Endodermal cell (in vitro differentiated cells): Measurements from ENCODE around the gene TMEM114. TPM values are rescaled to one million over a fixed set of nuclear protein-coding genes. Genes with fewer than 3 reads are reported as not detected.

ENCODE experiments used
- DNase-seq: peaks from one replicate; pipeline ENCODE4 v3.0.0-alpha.2; 2017
- H3K27ac ChIP-seq: 2 replicates; pipeline ENCODE4 v1.5.1; 2013; ENCODE audit warnings: mild to moderate bottlenecking, low read depth, low read length, moderate library complexity
- H3K27me3 ChIP-seq: 2 replicates; pipeline ENCODE4 v1.6.1; 2013; ENCODE audit warnings: mild to moderate bottlenecking, low read length, moderate library complexity; ENCODE audit not compliant: insufficient read depth, control insufficient read depth, poor library complexity, severe bottlenecking
- H3K36me3 ChIP-seq: 2 replicates; pipeline ENCODE4 v1.7.0; 2013; ENCODE audit warnings: mild to moderate bottlenecking, low read length, moderate library complexity; ENCODE audit not compliant: control insufficient read depth, insufficient read depth
- H3K4me1 ChIP-seq: one replicate; pipeline ENCODE4 v1.7.0; 2013; ENCODE audit warnings: low read length; ENCODE audit not compliant: control insufficient read depth, insufficient read depth
- H3K4me3 ChIP-seq: 2 replicates; pipeline ENCODE4 v1.5.1; 2013; ENCODE audit warnings: mild to moderate bottlenecking, low read length, moderate library complexity
- H3K9ac ChIP-seq: 2 replicates; pipeline ENCODE4 v1.6.1; 2013; ENCODE audit warnings: mild to moderate bottlenecking, low read length, moderate library complexity; ENCODE audit not compliant: poor library complexity, severe bottlenecking; ENCODE audit errors: extremely low read depth
- H3K9me3 ChIP-seq: 2 replicates; pipeline ENCODE4 v1.6.1; 2013; ENCODE audit warnings: mild to moderate bottlenecking, low read length, moderate library complexity; ENCODE audit not compliant: control insufficient read depth
- H3K27ac Mint-ChIP-seq: 2 replicates; pipeline ENCODE4 v1.8.0; 2020; ENCODE audit warnings: mixed read lengths
- H3K27me3 Mint-ChIP-seq: 2 replicates; pipeline ENCODE4 v1.8.0; 2021; ENCODE audit warnings: mild to moderate bottlenecking, mixed read lengths; ENCODE audit not compliant: insufficient read depth
- H3K36me3 Mint-ChIP-seq: 2 replicates; pipeline ENCODE4 v1.8.0; 2020; ENCODE audit warnings: low read depth, mixed read lengths
- H3K4me1 Mint-ChIP-seq: 2 replicates; pipeline ENCODE4 v1.8.0; 2020; ENCODE audit warnings: mixed read lengths
- H3K4me3 Mint-ChIP-seq: 2 replicates; pipeline ENCODE4 v1.8.0; 2020; ENCODE audit warnings: mild to moderate bottlenecking, moderate library complexity, mixed read lengths
- H3K9me3 Mint-ChIP-seq: 2 replicates; pipeline ENCODE4 v1.8.0; 2020; ENCODE audit warnings: mild to moderate bottlenecking, mixed read lengths
- WGBS, 2 experiments: methylation state at CpG; one replicate each; pipeline versions ENCODE4 v1.1.5 to v1.1.7; 2013; ENCODE audit warnings: missing lambda C conversion rate in 2 of 2, mixed read lengths in 1 of 2; ENCODE audit not compliant: insufficient coverage in 1 of 2, insufficient read length in 1 of 2; 5-methylcytosine and 5-hydroxymethylcytosine counted together
- total RNA-seq, 2 donors: library from RNA; stranded (reverse); fragmentation: NEBNext Ultra II Directional in 1 of 2; extraction: Animal tissue kit (Norgen Biotek cat#: 25700) in 1 of 2; gene quantifications; 2 replicates in 1 of 2; 3 replicates in 1 of 2; pipeline ENCODE4 v1.2.1, GENCODE V29; 2021
- TF ChIP-seq, protein P1 (sequence below): fragments of 200-600 bp; sonication (generic); conservative IDR thresholded peaks from 2 replicates; pipeline ENCODE4 v1.5.0; 2021; ENCODE audit warnings: antibody characterized with exemption, mild to moderate bottlenecking

Gene TMEM114
- total RNA-seq, 2 donors from 2014 or later: 0.40 TPM; not detected in 1

DNA sequence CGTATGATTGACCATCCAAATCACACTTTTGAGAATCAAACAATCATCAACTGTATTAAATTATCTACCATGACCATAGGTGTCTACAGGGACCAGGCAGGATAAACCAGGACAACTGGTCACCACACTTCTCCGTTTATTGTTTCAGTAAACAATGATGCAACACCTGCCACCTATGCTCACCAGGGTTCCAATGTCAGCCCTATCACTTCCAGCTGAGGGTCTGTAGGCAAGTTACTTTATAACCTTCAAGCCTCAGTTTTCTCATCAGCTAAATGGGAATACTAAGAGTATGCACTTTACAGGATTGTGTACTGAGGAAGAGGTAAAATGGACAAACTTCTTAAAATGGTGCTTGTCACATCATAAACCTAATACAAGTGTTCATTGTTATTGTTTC lies 14.9 kb downstream of the TMEM114 start:
- TF ChIP-seq, protein P1, sequence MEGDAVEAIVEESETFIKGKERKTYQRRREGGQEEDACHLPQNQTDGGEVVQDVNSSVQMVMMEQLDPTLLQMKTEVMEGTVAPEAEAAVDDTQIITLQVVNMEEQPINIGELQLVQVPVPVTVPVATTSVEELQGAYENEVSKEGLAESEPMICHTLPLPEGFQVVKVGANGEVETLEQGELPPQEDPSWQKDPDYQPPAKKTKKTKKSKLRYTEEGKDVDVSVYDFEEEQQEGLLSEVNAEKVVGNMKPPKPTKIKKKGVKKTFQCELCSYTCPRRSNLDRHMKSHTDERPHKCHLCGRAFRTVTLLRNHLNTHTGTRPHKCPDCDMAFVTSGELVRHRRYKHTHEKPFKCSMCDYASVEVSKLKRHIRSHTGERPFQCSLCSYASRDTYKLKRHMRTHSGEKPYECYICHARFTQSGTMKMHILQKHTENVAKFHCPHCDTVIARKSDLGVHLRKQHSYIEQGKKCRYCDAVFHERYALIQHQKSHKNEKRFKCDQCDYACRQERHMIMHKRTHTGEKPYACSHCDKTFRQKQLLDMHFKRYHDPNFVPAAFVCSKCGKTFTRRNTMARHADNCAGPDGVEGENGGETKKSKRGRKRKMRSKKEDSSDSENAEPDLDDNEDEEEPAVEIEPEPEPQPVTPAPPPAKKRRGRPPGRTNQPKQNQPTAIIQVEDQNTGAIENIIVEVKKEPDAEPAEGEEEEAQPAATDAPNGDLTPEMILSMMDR: no peak
- no peaks in the 10 kb centered on the region for H3K36me3 ChIP-seq
- no peak overlapping the region for H3K9ac ChIP-seq
- no peak overlapping the region for H3K4me3 Mint-ChIP-seq
- peaks cover 13% of the 10 kb centered on the region for H3K4me1 Mint-ChIP-seq
- H3K4me3 ChIP-seq: no peak overlapping the region
- H3K27ac Mint-ChIP-seq: no peak overlapping the region
- no peaks in the 10 kb centered on the region for H3K9me3 ChIP-seq
- no peak for DNase-seq
- no peak overlapping the region for H3K27ac ChIP-seq
- peaks cover 7% of the 10 kb centered on the region for H3K27me3 Mint-ChIP-seq
- H3K36me3 Mint-ChIP-seq: no peaks in the 10 kb centered on the region
- H3K27me3 ChIP-seq: no peaks in the 10 kb centered on the region
- H3K4me1 ChIP-seq: peaks cover 11% of the 10 kb centered on the region
- H3K9me3 Mint-ChIP-seq: no peaks in the 10 kb centered on the region
- 89 to 93% methylated on average over 2 of the region's 2 CpGs for WGBS, 2 experiments

DNA sequence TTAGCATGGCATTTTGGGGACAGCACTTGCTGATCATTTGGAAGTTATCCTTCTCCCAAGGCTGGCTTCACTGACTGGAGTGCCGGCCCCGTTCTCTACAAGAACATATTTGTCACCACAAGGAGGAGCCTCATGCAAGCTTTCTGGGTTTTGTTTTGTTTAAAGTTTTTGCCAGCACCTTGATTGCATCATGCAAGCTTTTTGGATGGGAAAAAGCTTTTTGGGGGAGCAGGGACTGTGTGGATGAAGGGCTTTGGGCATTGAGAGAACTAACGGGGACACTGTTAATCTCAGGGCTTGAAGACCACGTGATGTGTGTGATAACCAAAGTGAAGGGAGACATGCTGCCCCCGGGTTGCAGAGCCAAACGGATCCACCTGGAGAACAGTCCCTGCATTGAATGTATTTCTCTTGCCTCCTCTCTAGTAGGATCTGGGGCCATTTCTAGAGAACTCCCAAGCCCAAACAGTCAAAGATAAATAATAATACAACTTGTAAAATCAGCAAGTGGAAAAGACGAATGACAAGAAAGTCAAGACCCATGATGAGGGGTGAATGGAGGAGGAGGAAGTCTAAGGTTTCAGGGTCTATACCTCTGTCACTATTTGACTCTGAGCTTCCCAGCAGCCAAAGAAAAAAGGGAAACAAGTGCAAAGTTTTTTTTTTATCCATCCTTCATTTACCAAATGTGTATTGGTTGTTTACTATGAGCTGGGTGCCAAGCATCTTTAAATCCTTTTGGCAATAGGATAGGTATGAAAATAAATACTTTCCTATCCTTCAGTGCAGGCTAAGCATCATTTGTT lies 17.2 kb downstream of the TMEM114 start:
- no peaks in the 10 kb centered on the region for H3K9me3 Mint-ChIP-seq
- H3K4me1 ChIP-seq: peaks cover 11% of the 10 kb centered on the region
- 58 to 72% methylated on average over 4 to 7 of the region's 7 CpGs for WGBS, 2 experiments
- no peaks in the 10 kb centered on the region for H3K36me3 ChIP-seq
- H3K4me3 Mint-ChIP-seq: no peak overlapping the region
- H3K4me1 Mint-ChIP-seq: peaks cover 13% of the 10 kb centered on the region
- H3K9me3 ChIP-seq: no peaks in the 10 kb centered on the region
- H3K4me3 ChIP-seq: no peak overlapping the region
- TF ChIP-seq, protein P1: peak; percentile 82
- peaks cover 7% of the 10 kb centered on the region for H3K27me3 Mint-ChIP-seq
- H3K27ac Mint-ChIP-seq: peak overlapping the region; percentile 69
- H3K27me3 ChIP-seq: no peaks in the 10 kb centered on the region
- peak overlapping the region; percentile 29 for H3K27ac ChIP-seq
- H3K36me3 Mint-ChIP-seq: no peaks in the 10 kb centered on the region
- no peak overlapping the region for H3K9ac ChIP-seq
- peak; percentile 86 for DNase-seq

DNA sequence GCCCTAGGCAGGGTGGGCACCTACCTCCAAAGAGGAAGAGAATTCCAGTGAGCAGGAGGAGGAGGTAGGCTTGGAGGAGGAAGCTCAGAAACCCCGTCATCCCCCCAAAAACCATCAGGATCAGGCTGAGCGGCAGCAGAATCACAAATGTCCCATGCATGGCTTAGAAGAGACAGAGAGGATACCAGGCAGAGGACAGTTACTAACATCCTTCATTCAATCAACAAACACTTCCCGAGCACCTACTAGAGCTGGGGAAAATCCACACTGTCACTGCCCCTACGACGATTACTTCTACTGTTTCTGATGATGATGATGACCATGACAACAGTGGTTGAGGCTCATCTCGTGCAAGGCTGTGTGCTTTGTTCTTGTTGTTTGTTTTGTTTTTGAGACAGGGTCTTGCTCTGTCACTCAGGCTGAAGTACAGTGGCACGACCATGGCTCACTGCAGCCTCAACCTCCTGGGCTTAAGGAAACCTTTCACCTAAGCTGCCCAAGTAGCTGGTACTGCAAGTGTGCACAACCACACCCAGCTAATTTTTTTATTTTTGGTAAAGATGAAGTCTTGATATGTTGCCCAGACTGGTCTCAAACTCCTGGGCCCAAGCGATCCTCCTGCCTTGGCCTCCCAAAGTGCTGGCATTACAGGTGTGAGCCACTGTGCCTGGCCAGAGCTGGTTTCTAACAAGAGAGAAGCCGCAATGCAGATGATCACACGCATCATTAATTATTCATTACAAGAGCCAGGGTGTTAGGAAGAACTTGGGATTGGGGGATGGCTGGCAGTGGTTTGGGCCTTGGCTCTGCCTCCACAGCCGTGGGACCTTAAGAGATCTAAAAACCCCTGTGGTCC lies 18.0 kb downstream of the TMEM114 start:
- Mint-ChIP-seq H3K36me3 (no peaks in the 10 kb centered on the region), H3K27me3 (peaks cover 7% of the 10 kb centered on the region), H3K4me3 (no peak overlapping the region), H3K4me1 (peaks cover 13% of the 10 kb centered on the region), H3K27ac (peak overlapping the region; percentile 60), H3K9me3 (no peaks in the 10 kb centered on the region)
- no peak overlapping the region for H3K9ac ChIP-seq
- WGBS, 2 experiments: 78 to 85% methylated on average over 9 to 11 of the region's 11 CpGs
- H3K9me3 ChIP-seq: no peaks in the 10 kb centered on the region
- H3K4me1 ChIP-seq: peaks cover 11% of the 10 kb centered on the region
- no peaks in the 10 kb centered on the region for H3K27me3 ChIP-seq
- no peak for DNase-seq
- H3K36me3 ChIP-seq: no peaks in the 10 kb centered on the region
- H3K27ac ChIP-seq: peak overlapping the region; percentile 96
- no peak overlapping the region for H3K4me3 ChIP-seq
- TF ChIP-seq, protein P1: no peak
